ENCODE measurements around the gene OTUD5.

The OTUD5 gene

GRCh38 chrX:48972220-48973164 is 15.1 kb upstream of the OTUD5 start:
- DNase-seq (ENCODE audit: low read depth in 2 of 3, low spot score in 1 of 3), result peak in 1 of 3 donors; percentile 30

- DNase-seq (ENCODE audit: low read depth in 2 of 3, low spot score in 1 of 3), result no peak
Observed at GRCh38 chrX:48971249-48972219, 14.1 kb upstream of the OTUD5 start, which contains the start of gene KCND1. KCND1 (minus strand) TSS chrX:48971844; CDS start chrX:48970271, 1,573 bp downstream.

- DNase-seq (ENCODE audit: low read depth in 2 of 3, low spot score in 1 of 3), result no peak
Observed at GRCh38 chrX:48969471-48969870, 12.1 kb upstream of the OTUD5 start.

GRCh38 chrX:48968377-48968776 is 11.0 kb upstream of the OTUD5 start:
- DNase-seq (ENCODE audit: low read depth in 2 of 3, low spot score in 1 of 3), result no peak

- DNase-seq (ENCODE audit: low read depth in 2 of 3, low spot score in 1 of 3), result no peak
Observed at GRCh38 chrX:48966796-48967579, 9.6 kb upstream of the OTUD5 start.

- no peak for DNase-seq (ENCODE audit: low read depth in 2 of 3, low spot score in 1 of 3)
Observed at GRCh38 chrX:48965959-48966358, 8.6 kb upstream of the OTUD5 start.

GRCh38 chrX:48961585-48962091 is 4.2 kb upstream of the OTUD5 start:
- no peak for DNase-seq (ENCODE audit: low read depth in 2 of 3, low spot score in 1 of 3)

GRCh38 chrX:48960291-48960690 is 2.9 kb upstream of the OTUD5 start:
- DNase-seq (ENCODE audit: low read depth in 2 of 3, low spot score in 1 of 3), result no peak

GRCh38 chrX:48958635-48959094 is 1.3 kb upstream of the OTUD5 start:
- no peak for DNase-seq (ENCODE audit: low read depth in 2 of 3, low spot score in 1 of 3)

GRCh38 chrX:48957827-48958634 is 624 bp upstream of the OTUD5 start:
- DNase-seq (ENCODE audit: low read depth in 2 of 3, low spot score in 1 of 3), result peak; percentile 75 to 88 (median 87)

- no peak for DNase-seq (ENCODE audit: low read depth in 2 of 3, low spot score in 1 of 3)
Observed at GRCh38 chrX:48956728-48957414, 536 bp downstream of the OTUD5 start.

GRCh38 chrX:48948589-48948988 is 8.8 kb downstream of the OTUD5 start:
- DNase-seq (ENCODE audit: low read depth in 2 of 3, low spot score in 1 of 3), result no peak

- DNase-seq (ENCODE audit: low read depth in 2 of 3, low spot score in 1 of 3), result no peak
Observed at GRCh38 chrX:48945517-48946348, 11.7 kb downstream of the OTUD5 start.

- no peak for DNase-seq (ENCODE audit: low read depth in 2 of 3, low spot score in 1 of 3)
Observed at GRCh38 chrX:48942895-48943294, 14.5 kb downstream of the OTUD5 start.

- DNase-seq (ENCODE audit: low read depth in 2 of 3, low spot score in 1 of 3), result no peak
Observed at GRCh38 chrX:48940404-48940955, 16.9 kb downstream of the OTUD5 start.

- DNase-seq (ENCODE audit: low read depth in 2 of 3, low spot score in 1 of 3), result no peak
Observed at GRCh38 chrX:48939524-48940228, 17.7 kb downstream of the OTUD5 start.

GRCh38 chrX:48938721-48939425 is 18.5 kb downstream of the OTUD5 start:
- peak in 2 of 3 donors; percentile 69 to 72 for DNase-seq (ENCODE audit: low read depth in 2 of 3, low spot score in 1 of 3)

Data from stimulated activated CD4-positive, alpha-beta T cell treated with anti-CD3 and anti-CD28 coated beads, Interleukin-12 subunit alpha, Interleukin-12 subunit beta, amount 100 ng/mL, for 48 hours (primary cell).